Gastroesophageal sphincter (tissue), 3 donors: ENCODE data around the gene PDE11A.

Experiments used
- EP300 ChIP-seq: sonication (generic); formaldehyde crosslinking; IDR thresholded peaks from one replicate; pipeline ENCODE4 v1.6.1; 2017; ENCODE audit warnings: antibody characterized with exemption, mild to moderate bottlenecking
- POLR2A ChIP-seq, 2 donors: fragments of 450-650 bp; IDR thresholded peaks; one replicate each; pipeline ENCODE4 v1.6.1; 2017; ENCODE audit warnings: antibody characterized with exemption in 2 of 2, mild to moderate bottlenecking in 2 of 2, moderate library complexity in 1 of 2
- POLR2AphosphoS5 ChIP-seq: sonication (generic); formaldehyde crosslinking; IDR thresholded peaks from one replicate; pipeline ENCODE4 v1.6.1; 2017; ENCODE audit warnings: antibody characterized with exemption
- TF ChIP-seq, protein P1 (sequence below), 4 experiments: fragments of 200-600 bp in 2 of 4; fragments of 450-650 bp in 2 of 4; sonication (generic) in 1 of 4; IDR thresholded peaks; one replicate each; pipeline ENCODE4 v1.5.1; 2017 to 2019; ENCODE audit warnings: antibody characterized with exemption in 4 of 4, mild to moderate bottlenecking in 2 of 4, moderate library complexity in 2 of 4

DNA sequence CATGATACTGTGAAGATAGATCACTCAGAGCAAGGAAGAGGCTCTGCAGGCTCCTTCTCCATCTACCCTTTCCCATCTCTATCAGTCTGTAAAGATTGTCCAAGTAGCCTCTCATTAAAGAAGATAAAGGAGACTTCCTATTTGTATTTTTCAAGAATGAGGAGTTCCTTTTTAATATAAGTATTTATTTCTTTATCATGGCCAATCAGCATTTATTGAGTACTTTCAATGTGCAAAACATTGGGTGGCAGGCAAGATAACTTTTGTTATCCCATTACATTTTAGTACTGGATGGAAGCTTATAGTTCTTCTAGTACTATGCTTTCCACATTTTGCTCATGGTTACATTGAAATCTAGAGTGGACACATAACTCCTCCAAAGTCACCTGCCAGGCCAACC lies 3.6 kb upstream of the PDE11A start:
- TF ChIP-seq, protein P1, sequence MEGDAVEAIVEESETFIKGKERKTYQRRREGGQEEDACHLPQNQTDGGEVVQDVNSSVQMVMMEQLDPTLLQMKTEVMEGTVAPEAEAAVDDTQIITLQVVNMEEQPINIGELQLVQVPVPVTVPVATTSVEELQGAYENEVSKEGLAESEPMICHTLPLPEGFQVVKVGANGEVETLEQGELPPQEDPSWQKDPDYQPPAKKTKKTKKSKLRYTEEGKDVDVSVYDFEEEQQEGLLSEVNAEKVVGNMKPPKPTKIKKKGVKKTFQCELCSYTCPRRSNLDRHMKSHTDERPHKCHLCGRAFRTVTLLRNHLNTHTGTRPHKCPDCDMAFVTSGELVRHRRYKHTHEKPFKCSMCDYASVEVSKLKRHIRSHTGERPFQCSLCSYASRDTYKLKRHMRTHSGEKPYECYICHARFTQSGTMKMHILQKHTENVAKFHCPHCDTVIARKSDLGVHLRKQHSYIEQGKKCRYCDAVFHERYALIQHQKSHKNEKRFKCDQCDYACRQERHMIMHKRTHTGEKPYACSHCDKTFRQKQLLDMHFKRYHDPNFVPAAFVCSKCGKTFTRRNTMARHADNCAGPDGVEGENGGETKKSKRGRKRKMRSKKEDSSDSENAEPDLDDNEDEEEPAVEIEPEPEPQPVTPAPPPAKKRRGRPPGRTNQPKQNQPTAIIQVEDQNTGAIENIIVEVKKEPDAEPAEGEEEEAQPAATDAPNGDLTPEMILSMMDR (IDR thresholded peaks at IDR 0.05): no peak
- no peak for TF ChIP-seq POLR2A (IDR thresholded peaks at IDR 0.05)
- no peak for TF ChIP-seq EP300
- no peak for TF ChIP-seq POLR2AphosphoS5
